ENCODE measurements around the gene SEC11C. TPM values are rescaled to one million over a fixed set of nuclear protein-coding genes. Genes with fewer than 3 reads are reported as not detected.
A peak's percentile ranks its signal among the peaks of the same experiment; 100 is the strongest.

The SEC11C gene
- total RNA-seq, 1 donor from 2014 or later, result 76.3 TPM

- H3K27ac ChIP-seq, result no peak overlapping the region
- no peak for ATAC-seq
These were observed 12.6 kb upstream of the SEC11C start for GRCh38 chr18:59127047-59127446.

GRCh38 chr18:59129951-59130703 is 9.6 kb upstream of the SEC11C start:
- TF ChIP-seq CTCF (IDR thresholded peaks at IDR 0.05), result no peak
- DNase-seq, result no peak
- H3K9me3 ChIP-seq, result no peaks in the 10 kb centered on the region
- no peak overlapping the region for H3K27ac ChIP-seq
- ATAC-seq, result no peak
- intact Hi-C loops (cut with DNase I), result no loop called here
- H3K27me3 ChIP-seq (ENCODE audit: low read depth), result peaks cover 28% of the 10 kb centered on the region
- no peaks in the 10 kb centered on the region for H3K4me1 ChIP-seq
- no peak overlapping the region for H3K4me3 ChIP-seq
- no peaks in the 10 kb centered on the region for H3K36me3 ChIP-seq

More at GRCh38 chr18:59127047-59127446, 12.6 kb upstream of the SEC11C start:
- no peaks in the 10 kb centered on the region for H3K4me1 ChIP-seq
- peaks cover 12% of the 10 kb centered on the region for H3K27me3 ChIP-seq (ENCODE audit: low read depth)
- H3K36me3 ChIP-seq, result no peaks in the 10 kb centered on the region
- TF ChIP-seq CTCF (IDR thresholded peaks at IDR 0.05), result no peak
- no peaks in the 10 kb centered on the region for H3K9me3 ChIP-seq
- intact Hi-C loops (cut with DNase I), result no loop called here
- no peak for DNase-seq
- H3K4me3 ChIP-seq, result no peak overlapping the region

GRCh38 chr18:59132810-59133465 is 6.7 kb upstream of the SEC11C start:
- no peak for DNase-seq
- H3K4me3 ChIP-seq, result no peak overlapping the region
- no peaks in the 10 kb centered on the region for H3K4me1 ChIP-seq
- H3K27ac ChIP-seq, result no peak overlapping the region
- no peak for TF ChIP-seq CTCF (IDR thresholded peaks at IDR 0.05)
- no peaks in the 10 kb centered on the region for H3K9me3 ChIP-seq
- peaks cover 26% of the 10 kb centered on the region for H3K27me3 ChIP-seq (ENCODE audit: low read depth)
- intact Hi-C loops (cut with DNase I), result no loop called here
- H3K36me3 ChIP-seq, result no peaks in the 10 kb centered on the region
- no peak for ATAC-seq

- Histone ChIP-seq H3K27me3 (ENCODE audit: low read depth) (peaks cover 9% of the 10 kb centered on the region), H3K4me1 (peaks cover 15% of the 10 kb centered on the region), H3K9me3 (no peaks in the 10 kb centered on the region), H3K27ac (peak overlapping the region; percentile 84), H3K36me3 (no peaks in the 10 kb centered on the region), H3K4me3 (peak overlapping the region; percentile 79)
- peak; percentile 95 to 96 for ATAC-seq
- no peak for TF ChIP-seq CTCF (IDR thresholded peaks at IDR 0.05)
- peak; percentile 93 for DNase-seq
- intact Hi-C loops (cut with DNase I), result no loop called here
These were observed 431 bp upstream of the SEC11C start for GRCh38 chr18:59139291-59139614.

- peak overlapping the region; percentile 84 for H3K27ac ChIP-seq
- peak overlapping the region; percentile 79 for H3K4me3 ChIP-seq
- DNase-seq (no peak), ATAC-seq (peak; percentile 17 to 50)
- intact Hi-C loops (cut with DNase I), result no loop called here
- no peak for TF ChIP-seq CTCF (IDR thresholded peaks at IDR 0.05)
- peaks cover 2% of the 10 kb centered on the region for H3K27me3 ChIP-seq (ENCODE audit: low read depth)
- H3K9me3 ChIP-seq, result no peaks in the 10 kb centered on the region
- no peaks in the 10 kb centered on the region for H3K36me3 ChIP-seq
- peaks cover 15% of the 10 kb centered on the region for H3K4me1 ChIP-seq
These were observed 710 bp downstream of the SEC11C start for GRCh38 chr18:59140302-59140885.
